Vagina (tissue), 2 donors: Measurements from ENCODE around the gene ADAMTS2.

Experiments used
- CTCF ChIP-seq, 3 experiments: fragments of 450-650 bp in 2 of 3; fragments of 200-600 bp in 1 of 3; sonication (generic) in 1 of 3; IDR thresholded peaks; one replicate each; pipeline ENCODE4 v1.5.1; 2017 to 2019; ENCODE audit warnings: antibody characterized with exemption in 3 of 3, mild to moderate bottlenecking in 2 of 3, moderate library complexity in 2 of 3
- POLR2A ChIP-seq, 2 donors: fragments of 450-650 bp; IDR thresholded peaks; one replicate each; pipeline ENCODE4 v1.6.1; 2017; ENCODE audit warnings: antibody characterized with exemption in 2 of 2, mild to moderate bottlenecking in 2 of 2, moderate library complexity in 2 of 2

GRCh38 chr5:179303451-179304200 is 41.6 kb downstream of the ADAMTS2 start:
- no peak for TF ChIP-seq CTCF (IDR thresholded peaks at IDR 0.05)
- TF ChIP-seq POLR2A (IDR thresholded peaks at IDR 0.05), result no peak
